Gastroesophageal sphincter (tissue), 4 donors: ENCODE data around the gene ANKRD66. TPM values are rescaled to one million over a fixed set of nuclear protein-coding genes. Genes with fewer than 3 reads are reported as not detected.

Experiments
- ATAC-seq: fragments of 150-250 bp; one replicate; pipeline ENCODE4 v1.9.1; 2016; ENCODE audit warnings: mild to moderate bottlenecking, moderate library complexity
- H3K27ac ChIP-seq, 4 donors: fragments of 200-600 bp; sonication (generic) in 3 of 4; 1 replicate in 3 of 4; 2 replicates in 1 of 4; pipeline ENCODE4 v1.5.1; 2016 to 2019
- H3K27me3 ChIP-seq: fragments of 200-600 bp; sonication (generic); one replicate; pipeline ENCODE4 v1.5.1; 2019
- H3K36me3 ChIP-seq, 2 donors: fragments of 200-600 bp; sonication (generic); one replicate each; pipeline ENCODE4 v1.5.1; 2019; ENCODE audit warnings: control low read depth in 1 of 2
- H3K4me1 ChIP-seq, 3 donors: fragments of 200-600 bp; sonication (generic); 1 replicate in 2 of 3; 2 replicates in 1 of 3; pipeline ENCODE4 v1.5.1; 2016 to 2019; ENCODE audit warnings: control low read depth in 2 of 3
- H3K4me3 ChIP-seq, 2 donors: fragments of 200-600 bp; sonication (generic); one replicate each; pipeline ENCODE4 v1.5.1; 2019; ENCODE audit warnings: mild to moderate bottlenecking in 1 of 2, moderate library complexity in 1 of 2
- H3K9me3 ChIP-seq, 3 donors: fragments of 200-600 bp; sonication (generic); one replicate each; pipeline ENCODE4 v1.5.1; 2017 to 2019; ENCODE audit warnings: control low read depth in 2 of 3
- CTCF ChIP-seq, 4 experiments: fragments of 200-600 bp in 2 of 4; fragments of 450-650 bp in 2 of 4; sonication (generic) in 1 of 4; IDR thresholded peaks; one replicate each; pipeline ENCODE4 v1.5.1; 2017 to 2019; ENCODE audit warnings: antibody characterized with exemption in 4 of 4, mild to moderate bottlenecking in 2 of 4, moderate library complexity in 2 of 4
- EP300 ChIP-seq: sonication (generic); formaldehyde crosslinking; IDR thresholded peaks from one replicate; pipeline ENCODE4 v1.6.1; 2017; ENCODE audit warnings: antibody characterized with exemption, mild to moderate bottlenecking
- POLR2A ChIP-seq, 2 donors: fragments of 450-650 bp; IDR thresholded peaks; one replicate each; pipeline ENCODE4 v1.6.1; 2017; ENCODE audit warnings: antibody characterized with exemption in 2 of 2, mild to moderate bottlenecking in 2 of 2, moderate library complexity in 1 of 2
- POLR2AphosphoS5 ChIP-seq: sonication (generic); formaldehyde crosslinking; IDR thresholded peaks from one replicate; pipeline ENCODE4 v1.6.1; 2017; ENCODE audit warnings: antibody characterized with exemption
- WGBS, 2 donors: methylation state at CpG; one replicate each; pipeline ENCODE4 v1.1.5; 2018; ENCODE audit warnings: low coverage in 1 of 2; 5-methylcytosine and 5-hydroxymethylcytosine counted together
- total RNA-seq, 4 donors: library from RNA; depleted of rRNA; stranded (reverse); fragments of >200 nt; gene quantifications; one replicate each; pipeline ENCODE4 v1.1.0, GENCODE V29; 2016

ANKRD66 gene
- total RNA-seq, 4 donors from 2014 or later, result 0.15 TPM; not detected in 3

GRCh38 chr6:46751658-46752057 lies 4.9 kb downstream of the ANKRD66 start:
- no peak for ATAC-seq
- H3K36me3 ChIP-seq, result no peaks in the 10 kb centered on the region
- no peaks in the 10 kb centered on the region for H3K4me1 ChIP-seq
- TF ChIP-seq POLR2AphosphoS5 (no peak), CTCF (IDR thresholded peaks at IDR 0.05) (no peak), EP300 (no peak), POLR2A (IDR thresholded peaks at IDR 0.05) (no peak)
- WGBS, 2 donors, result 83 to 95% methylated on average over 1 to 3 of the region's 3 CpGs
- no peak overlapping the region for H3K27ac ChIP-seq
- no peak overlapping the region for H3K4me3 ChIP-seq
- H3K9me3 ChIP-seq, result no peaks in the 10 kb centered on the region
- no peaks in the 10 kb centered on the region for H3K27me3 ChIP-seq

- ATAC-seq, result no peak
- no peak for TF ChIP-seq POLR2AphosphoS5
- TF ChIP-seq POLR2A (IDR thresholded peaks at IDR 0.05), result no peak
- TF ChIP-seq EP300, result no peak
- TF ChIP-seq CTCF (IDR thresholded peaks at IDR 0.05), result no peak
- 61 to 69% methylated on average over 1 of the region's 1 CpG for WGBS, 2 donors
- Histone ChIP-seq H3K36me3 (no peaks in the 10 kb centered on the region), H3K27me3 (no peaks in the 10 kb centered on the region), H3K9me3 (no peaks in the 10 kb centered on the region), H3K4me1 (peaks cover 0 to 6% (median 0%) of the 10 kb centered on the region in 3 donors), H3K4me3 (no peak overlapping the region), H3K27ac (no peak overlapping the region)
Observed at GRCh38 chr6:46755865-46756264, 9.1 kb downstream of the ANKRD66 start.

- Histone ChIP-seq H3K9me3 (no peaks in the 10 kb centered on the region), H3K36me3 (no peaks in the 10 kb centered on the region), H3K4me1 (peaks cover 0 to 6% (median 0%) of the 10 kb centered on the region in 3 donors), H3K4me3 (no peak overlapping the region), H3K27me3 (no peaks in the 10 kb centered on the region), H3K27ac (no peak overlapping the region)
- 54 to 56% methylated on average over 7 of the region's 7 CpGs for WGBS, 2 donors
- TF ChIP-seq POLR2A (IDR thresholded peaks at IDR 0.05), result no peak
- TF ChIP-seq POLR2AphosphoS5, result no peak
- no peak for TF ChIP-seq EP300
- no peak for TF ChIP-seq CTCF (IDR thresholded peaks at IDR 0.05)
- ATAC-seq, result no peak
Observed at GRCh38 chr6:46756469-46757213, 9.9 kb downstream of the ANKRD66 start.

- Histone ChIP-seq H3K27ac (no peak overlapping the region), H3K36me3 (no peaks in the 10 kb centered on the region), H3K27me3 (no peaks in the 10 kb centered on the region), H3K9me3 (no peaks in the 10 kb centered on the region), H3K4me1 (peaks cover 0 to 6% (median 0%) of the 10 kb centered on the region in 3 donors), H3K4me3 (no peak overlapping the region)
- no peak for ATAC-seq
- WGBS, 2 donors, result 72 to 89% methylated on average over 2 of the region's 2 CpGs
- no peak for TF ChIP-seq EP300
- TF ChIP-seq CTCF (IDR thresholded peaks at IDR 0.05), result no peak
- no peak for TF ChIP-seq POLR2A (IDR thresholded peaks at IDR 0.05)
- TF ChIP-seq POLR2AphosphoS5, result no peak
Observed at GRCh38 chr6:46757214-46757596, 10.5 kb downstream of the ANKRD66 start.
